Smooth muscle cell (in vitro differentiated cells): ENCODE data around the gene FOXD1. TPM values are rescaled to one million over a fixed set of nuclear protein-coding genes. Genes with fewer than 3 reads are reported as not detected.

Experiments used
- DNase-seq: peaks from one replicate; lab custom pipeline; 2025; ENCODE audit not compliant: unreplicated experiment; lab: John Stamatoyannopoulos, UW
- H2AFZ ChIP-seq: fragments of 200-600 bp; sonication (generic); 2 replicates; pipeline ENCODE4 v1.6.0; 2016; ENCODE audit warnings: antibody characterized with exemption, low read depth, mild to moderate bottlenecking
- H3F3A ChIP-seq: fragments of 200-600 bp; sonication (generic); 2 replicates; pipeline ENCODE4 v1.6.0; 2017; ENCODE audit warnings: antibody characterized with exemption, low read depth
- H3K27ac ChIP-seq: fragments of 200-600 bp; sonication (generic); 2 replicates; pipeline ENCODE4 v1.5.1; 2016; ENCODE audit warnings: low read depth, mild to moderate bottlenecking
- H3K27me3 ChIP-seq: fragments of 200-600 bp; sonication (generic); 2 replicates; pipeline ENCODE4 v1.6.1; 2016; ENCODE audit warnings: low read depth, mild to moderate bottlenecking
- H3K36me3 ChIP-seq: fragments of 200-600 bp; sonication (generic); 2 replicates; pipeline ENCODE4 v1.5.1; 2016; ENCODE audit warnings: low read depth
- H3K4me1 ChIP-seq: fragments of 200-600 bp; sonication (generic); 2 replicates; pipeline ENCODE4 v1.5.1; 2016; ENCODE audit warnings: low read depth
- H3K4me2 ChIP-seq: fragments of 200-600 bp; sonication (generic); 2 replicates; pipeline ENCODE4 v1.6.0; 2016; ENCODE audit warnings: mild to moderate bottlenecking
- H3K4me3 ChIP-seq: fragments of 200-600 bp; sonication (generic); 2 replicates; pipeline ENCODE4 v1.5.1; 2016; ENCODE audit warnings: mild to moderate bottlenecking
- H3K79me2 ChIP-seq: fragments of 200-600 bp; sonication (generic); 2 replicates; pipeline ENCODE4 v1.6.0; 2016; ENCODE audit warnings: low read depth, mild to moderate bottlenecking
- H3K9ac ChIP-seq: fragments of 200-600 bp; sonication (generic); 2 replicates; pipeline ENCODE4 v1.6.0; 2016; ENCODE audit warnings: low read depth
- H3K9me3 ChIP-seq: fragments of 200-600 bp; sonication (generic); replicated peaks from 2 replicates; pipeline ENCODE4 v1.5.1; 2016; ENCODE audit warnings: low read depth
- H4K20me1 ChIP-seq: fragments of 200-600 bp; sonication (generic); 2 replicates; pipeline ENCODE4 v1.6.0; 2016; ENCODE audit warnings: low read depth
- CTCF ChIP-seq: fragments of 200-600 bp; sonication (generic); IDR thresholded peaks from 2 replicates; pipeline ENCODE4 v1.5.1; 2017; ENCODE audit warnings: borderline replicate concordance, mild to moderate bottlenecking, antibody characterized with exemption; ENCODE audit not compliant: insufficient read depth, poor library complexity, severe bottlenecking
- WGBS: methylation state at CpG from one replicate; pipeline ENCODE4 v1.1.7; 2016; ENCODE audit warnings: low lambda C conversion rate; 5-methylcytosine and 5-hydroxymethylcytosine counted together
- polyA plus RNA-seq: library from polyadenylated mRNA; unstranded; fragments of >200 nt; fragmentation: Nextera tagmentation; extraction: Ambion mirVana; gene quantifications from 2 replicates; pipeline ENCODE4 v1.2.1, GENCODE V29; 2016
- total RNA-seq: library from RNA; depleted of rRNA; stranded (reverse); fragments of >200 nt; gene quantifications from 2 replicates; pipeline ENCODE4 v1.2.3, GENCODE V29; 2014

Gene FOXD1
- total and polyA plus RNA-seq, 2 experiments from 2014 or later = 9.0 to 13.8 TPM

- Histone ChIP-seq H3F3A (no peaks in the 10 kb centered on the region), H3K27ac (no peak overlapping the region), H3K27me3 (no peaks in the 10 kb centered on the region), H3K36me3 (no peaks in the 10 kb centered on the region), H2AFZ (no peak overlapping the region), H3K4me2 (no peak overlapping the region), H3K9me3 (no peaks in the 10 kb centered on the region), H3K9ac (no peak overlapping the region), H4K20me1 (no peaks in the 10 kb centered on the region), H3K4me1 (no peaks in the 10 kb centered on the region), H3K4me3 (no peak overlapping the region), H3K79me2 (no peaks in the 10 kb centered on the region)
- 61% methylated on average over 4 of the region's 4 CpGs for WGBS
- TF ChIP-seq CTCF = no peak
- no peak for DNase-seq
These were observed 34.0 kb upstream of the FOXD1 start for GRCh38 chr5:73482383-73483136.

GRCh38 chr5:73480500-73480899, 31.9 kb upstream of the FOXD1 start:
- Histone ChIP-seq H3K27me3 (no peaks in the 10 kb centered on the region), H2AFZ (no peak overlapping the region), H3K9ac (no peak overlapping the region), H4K20me1 (no peaks in the 10 kb centered on the region), H3K27ac (no peak overlapping the region), H3K4me2 (no peak overlapping the region), H3K4me3 (no peak overlapping the region), H3F3A (no peaks in the 10 kb centered on the region), H3K79me2 (no peaks in the 10 kb centered on the region), H3K9me3 (no peaks in the 10 kb centered on the region), H3K36me3 (no peaks in the 10 kb centered on the region), H3K4me1 (no peaks in the 10 kb centered on the region)
- 97% methylated on average over 1 of the region's 1 CpG for WGBS
- no peak for DNase-seq
- no peak for TF ChIP-seq CTCF

- no peak overlapping the region for H3K4me2 ChIP-seq
- TF ChIP-seq CTCF = no peak
- no peaks in the 10 kb centered on the region for H3K9me3 ChIP-seq
- H3F3A ChIP-seq = no peaks in the 10 kb centered on the region
- H3K27me3 ChIP-seq = no peaks in the 10 kb centered on the region
- H3K4me1 ChIP-seq = no peaks in the 10 kb centered on the region
- no peak overlapping the region for H2AFZ ChIP-seq
- DNase-seq = no peak
- H3K36me3 ChIP-seq = no peaks in the 10 kb centered on the region
- H4K20me1 ChIP-seq = no peaks in the 10 kb centered on the region
- no peak overlapping the region for H3K27ac ChIP-seq
- WGBS = 60% methylated on average over 3 of the region's 3 CpGs
- no peak overlapping the region for H3K4me3 ChIP-seq
- H3K9ac ChIP-seq = no peak overlapping the region
- H3K79me2 ChIP-seq = no peaks in the 10 kb centered on the region
These were observed 23.5 kb upstream of the FOXD1 start for GRCh38 chr5:73472116-73472515.

- Histone ChIP-seq H3F3A (no peaks in the 10 kb centered on the region), H3K36me3 (no peaks in the 10 kb centered on the region), H4K20me1 (no peaks in the 10 kb centered on the region), H3K27ac (no peak overlapping the region), H3K4me1 (no peaks in the 10 kb centered on the region), H3K9ac (no peak overlapping the region), H3K9me3 (no peaks in the 10 kb centered on the region), H3K79me2 (no peaks in the 10 kb centered on the region), H2AFZ (no peak overlapping the region), H3K4me2 (no peak overlapping the region), H3K4me3 (no peak overlapping the region), H3K27me3 (no peaks in the 10 kb centered on the region)
- TF ChIP-seq CTCF = no peak
- no peak for DNase-seq
These were observed 23.1 kb upstream of the FOXD1 start for GRCh38 chr5:73471654-73472053.
